ENCODE results near the gene STAT4.
A peak's percentile ranks its signal among the peaks of the same experiment; 100 is the strongest.

Gene STAT4, protein sequence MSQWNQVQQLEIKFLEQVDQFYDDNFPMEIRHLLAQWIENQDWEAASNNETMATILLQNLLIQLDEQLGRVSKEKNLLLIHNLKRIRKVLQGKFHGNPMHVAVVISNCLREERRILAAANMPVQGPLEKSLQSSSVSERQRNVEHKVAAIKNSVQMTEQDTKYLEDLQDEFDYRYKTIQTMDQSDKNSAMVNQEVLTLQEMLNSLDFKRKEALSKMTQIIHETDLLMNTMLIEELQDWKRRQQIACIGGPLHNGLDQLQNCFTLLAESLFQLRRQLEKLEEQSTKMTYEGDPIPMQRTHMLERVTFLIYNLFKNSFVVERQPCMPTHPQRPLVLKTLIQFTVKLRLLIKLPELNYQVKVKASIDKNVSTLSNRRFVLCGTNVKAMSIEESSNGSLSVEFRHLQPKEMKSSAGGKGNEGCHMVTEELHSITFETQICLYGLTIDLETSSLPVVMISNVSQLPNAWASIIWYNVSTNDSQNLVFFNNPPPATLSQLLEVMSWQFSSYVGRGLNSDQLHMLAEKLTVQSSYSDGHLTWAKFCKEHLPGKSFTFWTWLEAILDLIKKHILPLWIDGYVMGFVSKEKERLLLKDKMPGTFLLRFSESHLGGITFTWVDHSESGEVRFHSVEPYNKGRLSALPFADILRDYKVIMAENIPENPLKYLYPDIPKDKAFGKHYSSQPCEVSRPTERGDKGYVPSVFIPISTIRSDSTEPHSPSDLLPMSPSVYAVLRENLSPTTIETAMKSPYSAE

DNA sequence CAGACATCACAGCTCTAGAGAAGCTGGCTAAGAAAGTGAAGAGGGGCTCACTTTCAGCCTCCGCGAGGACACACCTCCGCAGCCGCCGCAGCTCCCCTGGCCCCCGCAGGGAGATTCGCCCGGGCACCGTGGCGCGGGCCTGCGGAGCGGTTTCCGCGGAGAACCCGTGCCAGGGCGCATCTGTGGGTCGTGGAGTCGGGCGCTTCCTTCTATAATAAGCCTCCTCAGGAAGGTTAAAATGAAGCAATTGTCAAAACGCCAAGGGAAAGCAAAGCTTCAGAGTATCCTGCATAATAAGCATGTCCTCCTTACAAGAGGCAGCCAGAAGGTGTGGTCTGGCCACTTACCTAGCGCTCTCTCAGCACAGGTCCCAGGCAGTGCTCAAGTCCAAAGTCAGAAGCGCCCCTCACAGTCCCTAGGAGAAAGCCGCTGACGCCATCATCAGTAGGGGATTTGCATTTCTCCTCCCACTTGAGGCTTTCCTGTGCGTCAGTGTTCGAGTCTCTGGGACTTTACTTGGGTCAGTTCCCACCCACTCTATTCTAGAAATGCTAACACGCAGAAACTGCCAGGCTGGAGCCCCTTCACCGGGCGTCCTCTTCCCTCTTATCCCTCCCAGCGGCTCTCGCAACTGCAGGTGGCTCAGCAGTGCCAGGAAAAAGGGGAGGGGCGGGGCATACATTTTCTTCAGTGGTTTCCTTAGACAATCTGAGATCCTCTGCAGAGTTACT is at the start of gene STAT4:
Gene STAT4, minus strand, starts transcription at position 395 of the 731 bp plus-strand sequence. CDS start 2,791 bp downstream, outside the sequence.
- H3K4me3 ChIP-seq (ENCODE audit: low read depth, low read length): peak within 1 kb of the TSS; percentile 68

DNA sequence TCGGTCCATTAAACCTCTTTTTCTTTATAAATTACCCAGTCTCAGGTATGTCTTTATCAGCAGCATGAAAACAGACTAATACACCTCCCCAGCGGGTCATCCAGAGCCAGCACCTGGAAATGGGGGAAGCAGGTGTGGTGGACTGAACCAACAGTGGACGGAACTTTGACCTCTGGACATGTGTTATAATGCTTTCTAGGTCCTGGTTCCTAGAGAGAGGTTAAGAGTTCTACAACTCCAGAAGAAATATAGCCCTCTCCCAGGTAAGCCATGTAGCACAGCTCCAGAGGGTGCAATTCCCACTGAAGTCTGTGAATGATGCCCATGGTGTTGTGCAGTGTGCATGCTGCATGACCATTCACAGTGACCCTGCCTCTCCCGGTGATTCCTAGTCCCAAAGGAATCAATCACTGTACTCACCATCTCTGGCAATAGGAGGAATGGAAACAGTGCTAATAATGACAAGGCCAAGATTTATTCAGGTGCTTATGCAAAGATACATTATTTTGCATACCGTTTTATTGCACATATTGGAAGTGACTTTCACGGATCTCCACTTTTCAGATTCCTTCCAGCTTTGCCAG is 49.2 kb upstream of the STAT4 start:
- no peak overlapping the region for H3K4me3 ChIP-seq (ENCODE audit: low read depth, low read length)

DNA sequence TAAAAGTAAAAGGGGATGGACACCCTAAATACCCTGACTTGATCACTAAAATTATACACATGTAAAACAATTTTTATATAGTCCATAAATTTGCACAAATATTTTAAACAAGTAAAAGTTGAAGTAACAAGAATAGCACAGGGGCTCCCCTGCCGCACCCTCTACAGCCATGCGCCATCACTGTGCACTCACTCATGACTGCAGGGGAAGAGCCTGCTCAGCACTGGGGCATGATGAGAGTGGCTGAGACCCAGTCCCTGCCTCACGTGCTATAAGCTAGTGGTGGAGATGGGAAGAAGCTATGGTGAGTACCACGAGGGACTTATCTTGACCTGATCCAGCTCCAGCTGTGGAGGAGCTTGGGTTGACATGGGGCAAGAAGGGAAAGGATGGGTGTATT is 47.5 kb upstream of the STAT4 start:
- no peak overlapping the region for H3K4me3 ChIP-seq (ENCODE audit: low read depth, low read length)

DNA sequence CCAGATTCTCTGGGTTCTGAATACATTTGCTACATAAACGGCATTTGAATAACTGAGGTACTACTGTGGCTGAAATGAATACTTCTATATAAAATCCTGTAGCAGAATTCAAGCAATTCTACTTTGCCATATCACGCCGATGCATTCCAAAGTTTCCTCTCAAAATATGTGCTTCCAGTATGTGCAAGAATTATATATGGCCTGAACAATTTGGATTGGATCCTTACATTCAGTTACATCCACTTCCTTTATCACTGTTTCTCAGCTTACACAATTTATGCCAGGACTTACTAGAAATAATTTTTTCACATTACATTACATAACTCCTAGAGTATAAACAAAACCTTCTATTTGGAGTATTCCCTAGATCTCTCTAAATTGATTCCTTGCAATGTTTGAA is 46.3 kb upstream of the STAT4 start:
- H3K4me3 ChIP-seq (ENCODE audit: low read depth, low read length): no peak overlapping the region

DNA sequence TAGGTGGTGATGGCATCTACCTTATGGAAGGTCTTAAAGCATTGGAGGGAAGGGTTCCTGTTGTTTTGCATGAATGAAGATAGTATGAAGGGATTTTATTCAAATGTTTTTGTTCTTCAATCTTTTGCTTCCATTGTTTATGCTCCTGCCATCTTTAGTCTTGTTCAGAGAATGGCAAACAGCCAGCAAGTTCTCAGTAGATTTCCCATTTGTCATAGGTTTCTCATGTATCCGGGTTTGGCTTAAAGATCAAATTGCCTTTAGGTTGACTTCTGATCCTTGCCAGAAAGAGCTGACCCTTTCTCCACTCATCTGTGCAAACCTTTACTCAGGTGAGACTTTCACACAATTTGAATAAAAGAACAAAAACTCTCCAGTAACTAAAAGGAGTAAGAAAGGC is 44.2 kb upstream of the STAT4 start:
- H3K4me3 ChIP-seq (ENCODE audit: low read depth, low read length): no peak overlapping the region

DNA sequence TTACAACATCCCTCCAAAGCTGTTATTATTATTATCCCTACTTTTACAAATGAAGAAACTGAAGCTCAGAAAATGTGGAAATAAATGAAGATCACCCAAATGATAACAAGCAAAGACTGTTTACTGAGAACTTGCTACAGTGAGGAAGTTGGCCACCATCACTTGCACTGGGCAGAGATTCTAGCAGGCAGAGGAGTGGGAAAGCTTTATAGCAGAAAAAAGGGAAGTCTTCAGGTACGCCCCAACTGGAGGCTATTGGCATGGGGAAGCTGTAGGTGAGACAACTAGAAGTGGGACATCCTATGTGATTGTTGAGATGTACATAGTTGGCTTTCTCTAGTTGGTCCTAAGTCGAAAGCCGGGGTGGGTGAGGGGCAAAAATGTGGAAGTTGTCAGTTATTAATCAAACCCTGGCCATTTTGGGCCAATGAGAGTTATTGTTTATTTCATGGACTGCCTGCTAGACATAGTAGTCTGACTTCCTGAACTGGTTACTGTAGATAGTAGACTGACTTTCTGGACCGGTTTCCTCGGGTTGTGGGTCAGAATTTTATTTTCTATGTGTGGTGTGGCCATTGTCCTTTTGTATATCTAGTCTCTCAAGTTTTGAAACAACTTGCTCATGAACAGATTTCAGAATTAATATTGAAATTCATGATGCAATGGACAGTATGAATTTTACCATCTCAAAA is 40.2 kb upstream of the STAT4 start:
- no peak overlapping the region for H3K4me3 ChIP-seq (ENCODE audit: low read depth, low read length)

DNA sequence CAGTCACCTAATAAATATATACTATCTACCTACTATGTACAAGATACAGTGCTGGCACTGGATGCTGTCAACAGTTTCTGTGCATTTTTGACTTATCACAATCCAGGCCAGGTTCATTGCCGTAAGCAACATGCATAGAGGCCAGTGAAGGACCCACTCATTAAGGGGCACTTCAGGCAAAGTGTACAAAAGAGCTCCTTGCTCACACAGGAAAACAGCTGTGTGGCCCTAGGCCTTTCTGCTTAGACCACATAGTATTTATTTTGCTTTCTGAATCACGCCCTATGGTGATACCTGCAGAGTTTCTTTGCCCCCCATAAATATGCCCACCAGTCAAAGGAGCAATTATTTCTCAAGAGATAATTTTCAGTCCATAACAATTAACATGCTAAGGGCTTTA is 39.6 kb upstream of the STAT4 start:
- H3K4me3 ChIP-seq (ENCODE audit: low read depth, low read length): no peak overlapping the region

DNA sequence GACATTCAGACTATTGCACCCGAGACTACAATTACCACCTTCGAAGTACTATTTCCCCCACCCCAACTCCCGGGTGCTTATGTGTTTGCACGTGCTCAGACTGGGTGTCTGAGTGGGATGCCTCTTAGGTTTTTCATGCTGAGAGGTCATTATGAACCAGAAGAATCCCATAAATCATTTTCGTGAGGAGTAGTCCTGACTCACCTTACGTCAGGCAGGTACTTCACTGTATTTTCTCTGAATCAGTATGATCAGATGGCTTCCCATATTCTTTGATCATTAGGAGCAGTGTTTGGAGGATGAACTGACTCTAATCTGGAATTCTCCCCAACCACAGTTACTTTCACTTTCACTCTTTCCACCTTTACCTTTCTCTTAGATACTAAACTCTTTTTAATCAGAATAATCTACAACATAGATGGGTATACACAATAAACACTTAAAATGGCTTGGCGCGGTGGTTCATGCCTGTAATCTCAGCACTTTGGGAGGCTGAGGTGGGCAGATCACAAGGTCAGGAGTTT is 38.4 kb upstream of the STAT4 start:
- no peak overlapping the region for H3K4me3 ChIP-seq (ENCODE audit: low read depth, low read length)

DNA sequence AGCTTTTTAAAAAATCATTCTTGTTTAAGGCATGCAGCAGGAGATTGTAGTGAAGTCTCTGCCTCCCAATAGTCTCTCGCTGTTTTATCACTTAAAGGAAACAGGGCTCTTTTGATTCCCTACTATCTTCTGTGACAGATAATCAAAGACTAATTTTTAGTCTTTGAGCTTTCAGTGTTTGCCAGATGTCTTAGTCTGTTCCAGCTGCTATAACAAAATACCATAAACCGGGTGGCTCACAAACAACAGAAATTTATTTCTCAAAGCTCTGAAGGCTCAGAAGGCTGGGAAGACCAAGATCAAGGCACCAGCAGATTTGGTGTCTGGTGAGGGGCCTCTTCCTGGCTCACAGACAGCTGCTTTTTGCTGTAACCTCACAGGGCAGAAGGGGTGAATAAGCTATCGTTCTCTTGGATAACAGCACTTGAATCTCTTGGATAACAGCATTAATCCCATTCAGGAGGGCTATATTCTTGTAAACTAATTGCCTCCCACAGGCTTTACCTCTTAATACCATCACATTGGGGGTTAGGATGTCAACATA is 37.8 kb upstream of the STAT4 start:
- H3K4me3 ChIP-seq (ENCODE audit: low read depth, low read length): no peak overlapping the region

DNA sequence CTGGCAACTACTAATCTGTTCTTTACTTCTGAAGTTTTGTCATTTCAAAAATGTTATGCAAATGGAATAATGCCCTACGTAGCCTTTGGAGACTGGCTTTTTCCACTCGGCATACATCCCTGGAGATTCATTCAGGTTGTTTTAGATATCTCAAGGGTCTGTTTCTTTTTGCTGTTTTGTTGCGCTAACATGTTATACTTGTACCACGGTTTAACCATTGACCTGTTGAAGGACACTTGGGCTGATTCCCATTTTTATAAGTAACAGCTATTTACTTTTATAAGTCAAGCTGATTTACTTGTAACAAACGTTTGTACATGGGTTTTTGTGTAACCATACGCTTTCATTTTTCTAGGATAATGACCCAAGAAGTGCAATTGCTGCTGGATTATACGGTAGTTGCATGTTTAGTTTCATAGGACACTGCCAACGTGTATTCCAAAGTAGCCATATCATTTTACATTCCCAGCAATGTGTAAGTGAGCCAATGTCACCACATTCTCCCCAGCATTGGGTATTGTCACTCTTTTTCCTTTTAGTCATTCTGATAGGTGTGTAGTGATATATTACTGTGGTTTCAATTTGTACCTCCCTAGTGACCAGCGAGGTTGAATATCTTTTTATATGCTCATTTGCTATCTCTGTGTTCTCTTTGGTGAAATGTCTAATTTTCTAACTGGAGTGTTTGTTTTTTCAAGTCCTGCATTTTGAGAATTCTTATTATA is 36.5 kb upstream of the STAT4 start:
- no peak overlapping the region for H3K4me3 ChIP-seq (ENCODE audit: low read depth, low read length)

DNA sequence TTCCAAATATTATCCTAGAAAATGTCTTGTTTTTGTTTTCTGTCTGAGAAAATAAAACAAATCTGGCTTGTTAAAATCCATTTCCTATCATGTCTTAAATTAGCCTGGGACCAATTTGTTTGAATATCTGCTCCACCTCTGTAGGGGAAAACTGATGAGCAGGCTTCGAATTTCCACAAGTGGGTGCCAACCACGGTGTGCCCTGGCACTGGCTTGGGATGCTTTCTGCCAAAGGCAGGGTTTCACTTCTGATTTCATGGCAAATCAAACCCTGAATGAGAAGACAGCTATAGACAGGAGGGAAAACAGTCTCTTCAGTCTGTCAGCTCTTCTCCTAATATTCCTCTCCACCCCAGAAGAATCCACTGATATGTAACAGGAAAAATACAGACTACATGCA is 33.7 kb upstream of the STAT4 start:
- H3K4me3 ChIP-seq (ENCODE audit: low read depth, low read length): no peak overlapping the region

DNA sequence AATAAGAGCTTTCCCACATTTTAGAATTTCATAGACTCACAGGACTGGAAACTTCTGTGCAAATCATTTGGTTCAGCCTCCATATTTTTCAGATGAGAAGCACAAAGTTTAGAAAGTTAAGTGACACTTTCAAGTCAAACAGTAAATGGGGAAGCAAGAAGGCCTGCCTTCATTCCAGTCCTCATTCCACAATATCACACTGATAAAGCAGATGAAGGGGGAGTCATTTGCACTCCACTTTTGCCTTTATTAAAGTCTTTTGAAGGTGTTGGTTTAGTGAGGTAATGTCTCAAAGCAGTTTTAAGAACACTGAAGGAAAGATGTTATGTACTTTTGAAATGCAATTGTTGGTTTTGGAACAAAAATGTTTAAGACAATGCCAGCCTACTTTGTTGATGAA is 32.7 kb upstream of the STAT4 start:
- no peak overlapping the region for H3K4me3 ChIP-seq (ENCODE audit: low read depth, low read length)

DNA sequence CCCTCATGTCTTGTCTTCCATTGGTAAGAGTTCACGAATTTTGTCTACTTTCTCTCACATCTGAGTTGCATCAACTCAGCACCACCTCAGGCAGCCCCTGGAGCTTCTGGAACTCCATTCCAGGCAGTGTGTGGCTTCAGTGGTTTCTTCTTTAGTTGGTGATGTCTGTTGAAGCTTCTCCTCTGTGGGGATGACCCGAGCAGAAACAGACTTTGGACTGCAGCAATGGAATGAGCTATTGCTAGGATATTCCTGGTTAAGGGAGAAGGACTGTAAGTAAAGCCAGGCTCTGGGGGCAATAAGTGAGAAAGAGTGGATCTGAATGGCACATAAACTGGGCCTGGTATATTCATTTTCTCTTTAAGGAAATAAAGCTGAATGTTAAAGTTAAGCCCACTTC is 32.3 kb upstream of the STAT4 start:
- H3K4me3 ChIP-seq (ENCODE audit: low read depth, low read length): no peak overlapping the region

DNA sequence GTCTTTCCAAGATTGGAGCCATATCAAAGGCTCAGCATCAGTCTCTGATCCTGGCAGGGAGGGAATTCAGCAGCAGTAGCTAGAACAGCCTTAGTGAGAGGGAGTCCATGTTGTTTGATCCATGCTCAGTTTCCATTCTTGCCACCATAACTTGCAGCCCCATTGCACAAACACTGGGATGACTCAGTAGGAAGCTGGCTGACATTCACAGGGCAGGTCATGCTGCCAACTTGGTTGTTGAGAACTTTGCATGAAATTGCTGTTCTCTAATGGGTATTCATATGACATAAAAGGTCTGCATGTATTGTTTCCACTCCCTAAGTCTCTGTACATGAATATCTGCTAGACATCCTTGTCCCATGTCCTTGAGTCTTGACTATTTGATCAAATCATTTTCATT is 29.9 kb upstream of the STAT4 start:
- H3K4me3 ChIP-seq (ENCODE audit: low read depth, low read length): no peak overlapping the region

DNA sequence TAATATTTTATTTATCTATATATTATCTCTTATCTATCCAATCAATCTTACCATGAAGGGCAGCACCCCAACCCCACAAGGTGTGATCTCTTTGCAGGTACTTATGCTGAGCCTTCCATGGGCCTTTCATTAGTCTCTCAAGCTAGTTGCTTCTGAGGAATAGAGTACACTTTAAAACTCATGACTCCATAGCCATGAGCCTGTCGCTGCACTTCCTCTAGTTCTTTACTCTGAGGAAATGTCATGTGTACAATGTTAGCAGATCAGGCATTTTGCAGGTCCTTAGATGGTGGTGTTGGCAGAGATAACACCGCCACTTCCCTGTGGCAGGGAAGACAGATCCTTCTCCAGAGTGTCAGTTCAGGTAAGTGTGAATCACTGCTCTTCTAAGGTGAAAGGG is 29.5 kb upstream of the STAT4 start:
- no peak overlapping the region for H3K4me3 ChIP-seq (ENCODE audit: low read depth, low read length)

DNA sequence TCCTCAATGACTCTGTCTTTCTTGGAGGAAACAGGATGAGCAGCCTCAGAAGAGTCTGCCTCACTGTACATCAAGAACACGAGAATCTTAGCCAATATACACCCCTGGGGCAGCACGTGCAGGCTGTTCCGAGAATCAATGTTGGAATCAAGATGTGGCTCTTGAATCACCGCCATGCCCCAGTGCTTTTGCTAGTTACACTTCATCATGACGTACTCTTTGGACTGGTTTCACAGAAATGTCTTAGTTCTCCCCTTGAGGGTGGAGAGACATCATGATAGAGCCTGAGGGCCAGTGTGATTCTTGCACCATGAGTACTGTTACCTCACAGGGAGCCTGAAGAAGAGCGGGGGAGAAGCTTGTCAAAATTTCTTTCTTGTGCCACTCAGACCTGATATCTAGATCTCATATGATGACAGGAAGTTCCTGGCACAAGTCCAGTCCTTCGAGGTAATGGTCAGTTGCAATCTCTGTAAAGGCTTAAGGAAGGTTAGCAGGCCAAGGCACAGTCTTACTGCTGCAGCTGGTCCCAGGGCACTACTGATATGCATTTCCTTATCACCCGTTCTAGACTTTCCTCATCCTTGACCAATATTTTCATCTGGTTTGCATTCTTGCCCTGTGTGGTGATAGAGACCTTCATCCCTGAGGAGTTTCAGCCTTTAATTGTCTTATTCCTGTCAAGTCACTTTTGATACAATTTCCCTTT is 28.2 kb upstream of the STAT4 start:
- H3K4me3 ChIP-seq (ENCODE audit: low read depth, low read length): no peak overlapping the region

DNA sequence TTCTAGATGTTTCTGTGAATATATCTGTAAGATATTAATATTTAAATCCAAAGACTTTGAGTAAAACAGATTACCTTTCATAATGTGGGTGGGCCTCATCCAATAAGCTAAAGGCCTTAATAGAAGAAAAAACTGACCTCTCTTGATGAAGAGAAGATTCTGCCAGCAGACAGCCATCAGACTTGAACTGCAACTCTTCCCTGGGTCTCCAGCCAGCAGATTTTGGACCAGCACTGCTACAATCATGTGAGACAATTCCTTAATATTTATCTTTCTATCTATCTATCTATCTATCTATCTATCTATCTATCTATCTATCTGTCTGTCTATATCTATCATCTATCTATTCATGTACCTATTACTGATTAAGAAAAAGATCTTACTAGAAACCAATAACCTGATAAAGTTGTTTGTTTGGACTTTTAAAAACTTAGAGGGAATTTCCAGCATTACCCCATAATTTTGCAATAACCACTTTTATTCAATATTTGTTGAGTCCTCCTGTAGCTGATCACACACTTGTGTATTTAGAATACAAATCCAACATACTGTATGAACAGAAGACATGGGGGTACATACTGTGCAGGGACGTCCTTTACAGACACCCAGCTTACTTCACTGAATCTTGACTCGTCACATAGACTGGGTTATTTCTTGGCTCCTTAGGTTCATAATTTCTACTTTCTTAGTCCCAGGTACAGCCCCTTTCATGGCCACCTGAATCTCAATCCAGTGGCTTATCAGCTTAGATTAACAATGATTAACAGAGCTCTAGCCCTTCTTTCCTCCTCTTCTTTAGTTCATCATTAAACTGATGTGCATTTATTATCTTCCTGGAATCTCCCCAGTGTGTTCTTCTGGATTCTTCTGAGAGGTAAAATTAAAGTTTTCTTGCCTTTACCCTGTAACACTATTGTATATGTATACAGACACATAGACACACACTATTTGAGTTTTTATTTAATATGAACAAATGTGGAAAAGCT is 27.2 kb upstream of the STAT4 start:
- H3K4me3 ChIP-seq (ENCODE audit: low read depth, low read length): no peak overlapping the region
